OCI-LY7 (cell line): ENCODE data around the gene FOXA2.
"Not testable (repeated sequence)": the region's sequence is repeated elsewhere in the genome, so short reads cannot be mapped to it uniquely, and the experiment has no call there.

Source experiments
- EZH2phosphoT487 ChIP-seq: fragments of 200-600 bp; sonication (generic); IDR thresholded peaks from 2 replicates; pipeline ENCODE4 v1.6.1; 2018; ENCODE audit warnings: low read depth, borderline replicate concordance, mild to moderate bottlenecking, mixed run types, antibody characterized with exemption, low read length, moderate library complexity, mixed read lengths
- TF ChIP-seq, protein P1 (sequence below): fragments of 200-600 bp; sonication (generic); conservative IDR thresholded peaks from 2 replicates; pipeline ENCODE4 v1.5.1; 2014; ENCODE audit warnings: mild to moderate bottlenecking, antibody characterized with exemption, low read length, moderate library complexity, mixed read lengths

DNA sequence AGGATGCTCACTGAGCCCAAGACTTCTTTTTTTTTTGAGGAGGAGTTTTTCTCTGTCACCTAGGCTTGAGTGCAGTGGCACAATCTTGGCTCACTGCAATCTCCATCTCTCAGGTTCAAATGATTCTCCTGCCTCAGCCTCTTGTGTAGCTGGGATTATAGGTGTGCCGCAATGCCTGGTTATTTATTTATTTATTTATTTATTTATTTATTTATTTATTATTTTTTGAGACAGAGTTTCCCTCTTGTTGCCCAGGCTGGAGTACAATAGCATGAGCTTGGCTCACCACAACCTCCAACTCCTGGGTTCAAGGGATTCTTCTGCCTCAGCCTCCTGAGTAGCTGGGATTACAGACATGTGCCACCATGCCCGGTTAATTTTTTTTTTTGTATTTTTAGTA lies 14.9 kb upstream of the FOXA2 start:
- not testable (repeated sequence) for TF ChIP-seq EZH2phosphoT487
- TF ChIP-seq, protein P1, sequence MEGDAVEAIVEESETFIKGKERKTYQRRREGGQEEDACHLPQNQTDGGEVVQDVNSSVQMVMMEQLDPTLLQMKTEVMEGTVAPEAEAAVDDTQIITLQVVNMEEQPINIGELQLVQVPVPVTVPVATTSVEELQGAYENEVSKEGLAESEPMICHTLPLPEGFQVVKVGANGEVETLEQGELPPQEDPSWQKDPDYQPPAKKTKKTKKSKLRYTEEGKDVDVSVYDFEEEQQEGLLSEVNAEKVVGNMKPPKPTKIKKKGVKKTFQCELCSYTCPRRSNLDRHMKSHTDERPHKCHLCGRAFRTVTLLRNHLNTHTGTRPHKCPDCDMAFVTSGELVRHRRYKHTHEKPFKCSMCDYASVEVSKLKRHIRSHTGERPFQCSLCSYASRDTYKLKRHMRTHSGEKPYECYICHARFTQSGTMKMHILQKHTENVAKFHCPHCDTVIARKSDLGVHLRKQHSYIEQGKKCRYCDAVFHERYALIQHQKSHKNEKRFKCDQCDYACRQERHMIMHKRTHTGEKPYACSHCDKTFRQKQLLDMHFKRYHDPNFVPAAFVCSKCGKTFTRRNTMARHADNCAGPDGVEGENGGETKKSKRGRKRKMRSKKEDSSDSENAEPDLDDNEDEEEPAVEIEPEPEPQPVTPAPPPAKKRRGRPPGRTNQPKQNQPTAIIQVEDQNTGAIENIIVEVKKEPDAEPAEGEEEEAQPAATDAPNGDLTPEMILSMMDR, result not testable (repeated sequence)
